Measurements from ENCODE around the gene AMH. TPM values are rescaled to one million over a fixed set of nuclear protein-coding genes. Genes with fewer than 3 reads are reported as not detected.
"Not testable (repeated sequence)": the region's sequence is repeated elsewhere in the genome, so short reads cannot be mapped to it uniquely, and the experiment has no call there.

Gene AMH
- 2.9 TPM for polyA plus RNA-seq (2013, experiment 1 of 2)
- polyA plus RNA-seq (2013, experiment 2 of 2): 2.3 TPM

- Histone ChIP-seq H3K36me3 (ENCODE audit: insufficient read depth, low read length) (peaks cover 39% of the 10 kb centered on the region), H3K4me1 (ENCODE audit: insufficient read depth, low read length) (no peaks in the 10 kb centered on the region), H3K27ac (ENCODE audit: low read depth, low read length) (peak within 1 kb of the TSS; percentile 35; the same call in 1 of the 2 replicates), H3K4me3 (ENCODE audit: low read length) (no peak within 1 kb of the TSS), H3K9me3 (ENCODE audit: insufficient read depth, low read depth, low read length) (no peaks in the 10 kb centered on the region), H3K9ac (ENCODE audit: low read depth, low read length) (no peak within 1 kb of the TSS), H3K27me3 (ENCODE audit: insufficient read depth, low read length) (peaks cover 43% of the 10 kb centered on the region)
- WGBS: 87% methylated on average over 27 of the region's 27 CpGs
These were observed at the start of gene AMH for GRCh38 chr19:2249010-2249866. AMH (plus strand) TSS chr19:2249323; CDS start chr19:2249333, 10 bp downstream.

- peaks cover 34% of the 10 kb centered on the region for H3K36me3 ChIP-seq (ENCODE audit: insufficient read depth, low read length)
- H3K9ac ChIP-seq (ENCODE audit: low read depth, low read length): no peak overlapping the region
- H3K27ac ChIP-seq (ENCODE audit: low read depth, low read length): no peak overlapping the region
- H3K4me1 ChIP-seq (ENCODE audit: insufficient read depth, low read length): no peaks in the 10 kb centered on the region
- no peaks in the 10 kb centered on the region for H3K9me3 ChIP-seq (ENCODE audit: insufficient read depth, low read depth, low read length)
- H3K4me3 ChIP-seq (ENCODE audit: low read length): no peak overlapping the region
- no peaks in the 10 kb centered on the region for H3K27me3 ChIP-seq (ENCODE audit: insufficient read depth, low read length)
- WGBS: 97% methylated on average over 37 of the region's 37 CpGs
These were observed 49.1 kb upstream of the AMH start for GRCh38 chr19:2199861-2200623.

- H3K9ac ChIP-seq (ENCODE audit: low read depth, low read length); H3K4me1 ChIP-seq (ENCODE audit: insufficient read depth, low read length); H3K27ac ChIP-seq (ENCODE audit: low read depth, low read length); H3K27me3 ChIP-seq (ENCODE audit: insufficient read depth, low read length); H3K4me3 ChIP-seq (ENCODE audit: low read length); H3K9me3 ChIP-seq (ENCODE audit: insufficient read depth, low read depth, low read length): not testable (repeated sequence)
- H3K36me3 ChIP-seq (ENCODE audit: insufficient read depth, low read length): peaks cover 28% of the 10 kb centered on the region
- WGBS: 97% methylated on average over 50 of the region's 50 CpGs
These were observed 48.4 kb upstream of the AMH start for GRCh38 chr19:2200624-2201294.

GRCh38 chr19:2201473-2202148, 47.5 kb upstream of the AMH start:
- no peaks in the 10 kb centered on the region for H3K9me3 ChIP-seq (ENCODE audit: insufficient read depth, low read depth, low read length)
- peak overlapping the region; percentile 35; the same call in 1 of the 2 replicates for H3K27ac ChIP-seq (ENCODE audit: low read depth, low read length)
- WGBS: 96% methylated on average over 21 of the region's 21 CpGs
- H3K4me1 ChIP-seq (ENCODE audit: insufficient read depth, low read length): no peaks in the 10 kb centered on the region
- no peak overlapping the region for H3K4me3 ChIP-seq (ENCODE audit: low read length)
- H3K36me3 ChIP-seq (ENCODE audit: insufficient read depth, low read length): peaks cover 28% of the 10 kb centered on the region
- no peaks in the 10 kb centered on the region for H3K27me3 ChIP-seq (ENCODE audit: insufficient read depth, low read length)
- H3K9ac ChIP-seq (ENCODE audit: low read depth, low read length): no peak overlapping the region

GRCh38 chr19:2202366-2202765, 46.8 kb upstream of the AMH start:
- H3K9me3 ChIP-seq (ENCODE audit: insufficient read depth, low read depth, low read length): no peaks in the 10 kb centered on the region
- no peak overlapping the region for H3K9ac ChIP-seq (ENCODE audit: low read depth, low read length)
- no peaks in the 10 kb centered on the region for H3K27me3 ChIP-seq (ENCODE audit: insufficient read depth, low read length)
- H3K36me3 ChIP-seq (ENCODE audit: insufficient read depth, low read length): peaks cover 32% of the 10 kb centered on the region
- WGBS: 96% methylated on average over 15 of the region's 15 CpGs
- no peak overlapping the region for H3K4me3 ChIP-seq (ENCODE audit: low read length)
- no peak overlapping the region for H3K27ac ChIP-seq (ENCODE audit: low read depth, low read length)
- H3K4me1 ChIP-seq (ENCODE audit: insufficient read depth, low read length): no peaks in the 10 kb centered on the region

GRCh38 chr19:2207008-2207407, 42.1 kb upstream of the AMH start:
- H3K36me3 ChIP-seq (ENCODE audit: insufficient read depth, low read length): peaks cover 48% of the 10 kb centered on the region
- peak overlapping the region; percentile 31; the same call in 1 of the 2 replicates for H3K9ac ChIP-seq (ENCODE audit: low read depth, low read length)
- H3K4me3 ChIP-seq (ENCODE audit: low read length): no peak overlapping the region
- 96% methylated on average over 15 of the region's 15 CpGs for WGBS
- H3K27ac ChIP-seq (ENCODE audit: low read depth, low read length): no peak overlapping the region
- H3K9me3 ChIP-seq (ENCODE audit: insufficient read depth, low read depth, low read length): no peaks in the 10 kb centered on the region
- H3K27me3 ChIP-seq (ENCODE audit: insufficient read depth, low read length): no peaks in the 10 kb centered on the region
- H3K4me1 ChIP-seq (ENCODE audit: insufficient read depth, low read length): no peaks in the 10 kb centered on the region

- Histone ChIP-seq H3K4me3 (ENCODE audit: low read length) (no peak overlapping the region), H3K9ac (ENCODE audit: low read depth, low read length) (no peak overlapping the region), H3K27me3 (ENCODE audit: insufficient read depth, low read length) (no peaks in the 10 kb centered on the region), H3K4me1 (ENCODE audit: insufficient read depth, low read length) (no peaks in the 10 kb centered on the region), H3K36me3 (ENCODE audit: insufficient read depth, low read length) (peaks cover 58% of the 10 kb centered on the region), H3K27ac (ENCODE audit: low read depth, low read length) (no peak overlapping the region), H3K9me3 (ENCODE audit: insufficient read depth, low read depth, low read length) (no peaks in the 10 kb centered on the region)
- 77% methylated on average over 36 of the region's 36 CpGs for WGBS
These were observed 40.9 kb upstream of the AMH start for GRCh38 chr19:2207991-2208860.

- Histone ChIP-seq H3K9ac (ENCODE audit: low read depth, low read length) (no peak overlapping the region), H3K27ac (ENCODE audit: low read depth, low read length) (no peak overlapping the region)
These were observed 40.1 kb upstream of the AMH start for GRCh38 chr19:2208975-2209374.

GRCh38 chr19:2209408-2209807, 39.7 kb upstream of the AMH start:
- Histone ChIP-seq H3K27me3 (ENCODE audit: insufficient read depth, low read length) (no peaks in the 10 kb centered on the region), H3K36me3 (ENCODE audit: insufficient read depth, low read length) (peaks cover 57% of the 10 kb centered on the region), H3K27ac (ENCODE audit: low read depth, low read length) (no peak overlapping the region), H3K9me3 (ENCODE audit: insufficient read depth, low read depth, low read length) (no peaks in the 10 kb centered on the region), H3K4me1 (ENCODE audit: insufficient read depth, low read length) (no peaks in the 10 kb centered on the region), H3K4me3 (ENCODE audit: low read length) (no peak overlapping the region), H3K9ac (ENCODE audit: low read depth, low read length) (no peak overlapping the region)
- 96% methylated on average over 17 of the region's 17 CpGs for WGBS

More at GRCh38 chr19:2208975-2209374, 40.1 kb upstream of the AMH start:
- Histone ChIP-seq H3K36me3 (ENCODE audit: insufficient read depth, low read length) (peaks cover 57% of the 10 kb centered on the region), H3K4me1 (ENCODE audit: insufficient read depth, low read length) (no peaks in the 10 kb centered on the region), H3K4me3 (ENCODE audit: low read length) (no peak overlapping the region), H3K27me3 (ENCODE audit: insufficient read depth, low read length) (no peaks in the 10 kb centered on the region), H3K9me3 (ENCODE audit: insufficient read depth, low read depth, low read length) (no peaks in the 10 kb centered on the region)
- WGBS: 81% methylated on average over 10 of the region's 10 CpGs

- WGBS: 96% methylated on average over 21 of the region's 21 CpGs
- Histone ChIP-seq H3K9me3 (ENCODE audit: insufficient read depth, low read depth, low read length) (no peaks in the 10 kb centered on the region), H3K4me1 (ENCODE audit: insufficient read depth, low read length) (no peaks in the 10 kb centered on the region), H3K36me3 (ENCODE audit: insufficient read depth, low read length) (peaks cover 63% of the 10 kb centered on the region), H3K9ac (ENCODE audit: low read depth, low read length) (no peak overlapping the region), H3K27me3 (ENCODE audit: insufficient read depth, low read length) (no peaks in the 10 kb centered on the region), H3K27ac (ENCODE audit: low read depth, low read length) (no peak overlapping the region), H3K4me3 (ENCODE audit: low read length) (no peak overlapping the region)
These were observed 38.9 kb upstream of the AMH start for GRCh38 chr19:2210206-2210605.
